PFSK-1 (cell line): Measurements from ENCODE around the gene FTH1.
A peak's percentile ranks its signal among the peaks of the same experiment; 100 is the strongest.

Source experiments
- FOXP2 ChIP-seq: optimal IDR thresholded peaks from 2 replicates; pipeline ENCODE3; 2011; ENCODE audit warnings: borderline replicate concordance, control low read depth, inconsistent platforms; ENCODE audit not compliant: insufficient read depth; ENCODE audit errors: extremely low read length, extremely low read depth
- POLR2AphosphoS5 ChIP-seq: IDR thresholded peaks from 2 replicates; pipeline ENCODE4 v1.6.1; 2012; ENCODE audit warnings: low read depth, mild to moderate bottlenecking, control low read depth, low read length, moderate library complexity
- SIN3A ChIP-seq: IDR thresholded peaks from 2 replicates; pipeline ENCODE4 v1.6.1; 2012; ENCODE audit warnings: mild to moderate bottlenecking, low read length, moderate library complexity, borderline replicate concordance; ENCODE audit not compliant: insufficient read depth
- TAF1 ChIP-seq: IDR thresholded peaks from 2 replicates; pipeline ENCODE4 v1.6.1; 2012; ENCODE audit warnings: low read length, control low read depth, borderline replicate concordance; ENCODE audit not compliant: insufficient read depth
- TF ChIP-seq, protein P1 (sequence below), 2 experiments: IDR thresholded peaks; 2 replicates each; pipeline versions ENCODE4 v1.6.1 to v1.8.0; 2011 to 2012; ENCODE audit warnings: low read depth in 2 of 2, low read length in 2 of 2, control low read depth in 1 of 2, inconsistent platforms in 1 of 2, mild to moderate bottlenecking in 1 of 2, moderate library complexity in 1 of 2; ENCODE audit not compliant: insufficient read depth in 1 of 2

FTH1 gene

DNA sequence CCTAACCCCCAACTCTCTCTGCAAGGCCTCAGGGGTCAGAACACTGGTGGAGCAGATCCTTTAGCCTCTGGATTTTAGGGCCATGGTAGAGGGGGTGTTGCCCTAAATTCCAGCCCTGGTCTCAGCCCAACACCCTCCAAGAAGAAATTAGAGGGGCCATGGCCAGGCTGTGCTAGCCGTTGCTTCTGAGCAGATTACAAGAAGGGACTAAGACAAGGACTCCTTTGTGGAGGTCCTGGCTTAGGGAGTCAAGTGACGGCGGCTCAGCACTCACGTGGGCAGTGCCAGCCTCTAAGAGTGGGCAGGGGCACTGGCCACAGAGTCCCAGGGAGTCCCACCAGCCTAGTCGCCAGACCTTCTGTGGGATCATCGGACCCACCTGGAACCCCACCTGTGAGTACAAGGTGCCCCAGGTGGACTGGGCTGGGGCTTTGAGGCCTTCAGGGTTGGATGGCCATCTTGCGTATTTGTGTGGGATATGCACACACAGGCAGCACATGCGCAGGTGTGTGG, 17.3 kb downstream of the FTH1 start, which contains the start of gene BEST1:
Gene BEST1 (plus strand): TSS at position 317 of the 513 bp plus-strand sequence. CDS start 1,456 bp downstream, outside the sequence.
- no peak for TF ChIP-seq SIN3A
- TF ChIP-seq TAF1 = no peak
- no peak for TF ChIP-seq POLR2AphosphoS5
- TF ChIP-seq FOXP2 = no peak
- TF ChIP-seq, protein P1, sequence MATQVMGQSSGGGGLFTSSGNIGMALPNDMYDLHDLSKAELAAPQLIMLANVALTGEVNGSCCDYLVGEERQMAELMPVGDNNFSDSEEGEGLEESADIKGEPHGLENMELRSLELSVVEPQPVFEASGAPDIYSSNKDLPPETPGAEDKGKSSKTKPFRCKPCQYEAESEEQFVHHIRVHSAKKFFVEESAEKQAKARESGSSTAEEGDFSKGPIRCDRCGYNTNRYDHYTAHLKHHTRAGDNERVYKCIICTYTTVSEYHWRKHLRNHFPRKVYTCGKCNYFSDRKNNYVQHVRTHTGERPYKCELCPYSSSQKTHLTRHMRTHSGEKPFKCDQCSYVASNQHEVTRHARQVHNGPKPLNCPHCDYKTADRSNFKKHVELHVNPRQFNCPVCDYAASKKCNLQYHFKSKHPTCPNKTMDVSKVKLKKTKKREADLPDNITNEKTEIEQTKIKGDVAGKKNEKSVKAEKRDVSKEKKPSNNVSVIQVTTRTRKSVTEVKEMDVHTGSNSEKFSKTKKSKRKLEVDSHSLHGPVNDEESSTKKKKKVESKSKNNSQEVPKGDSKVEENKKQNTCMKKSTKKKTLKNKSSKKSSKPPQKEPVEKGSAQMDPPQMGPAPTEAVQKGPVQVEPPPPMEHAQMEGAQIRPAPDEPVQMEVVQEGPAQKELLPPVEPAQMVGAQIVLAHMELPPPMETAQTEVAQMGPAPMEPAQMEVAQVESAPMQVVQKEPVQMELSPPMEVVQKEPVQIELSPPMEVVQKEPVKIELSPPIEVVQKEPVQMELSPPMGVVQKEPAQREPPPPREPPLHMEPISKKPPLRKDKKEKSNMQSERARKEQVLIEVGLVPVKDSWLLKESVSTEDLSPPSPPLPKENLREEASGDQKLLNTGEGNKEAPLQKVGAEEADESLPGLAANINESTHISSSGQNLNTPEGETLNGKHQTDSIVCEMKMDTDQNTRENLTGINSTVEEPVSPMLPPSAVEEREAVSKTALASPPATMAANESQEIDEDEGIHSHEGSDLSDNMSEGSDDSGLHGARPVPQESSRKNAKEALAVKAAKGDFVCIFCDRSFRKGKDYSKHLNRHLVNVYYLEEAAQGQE (IDR thresholded peaks at IDR 0.05; ENCODE audit: insufficient read depth in 1 of 2, low read depth in 2 of 2, low read length in 2 of 2) = no peak

DNA sequence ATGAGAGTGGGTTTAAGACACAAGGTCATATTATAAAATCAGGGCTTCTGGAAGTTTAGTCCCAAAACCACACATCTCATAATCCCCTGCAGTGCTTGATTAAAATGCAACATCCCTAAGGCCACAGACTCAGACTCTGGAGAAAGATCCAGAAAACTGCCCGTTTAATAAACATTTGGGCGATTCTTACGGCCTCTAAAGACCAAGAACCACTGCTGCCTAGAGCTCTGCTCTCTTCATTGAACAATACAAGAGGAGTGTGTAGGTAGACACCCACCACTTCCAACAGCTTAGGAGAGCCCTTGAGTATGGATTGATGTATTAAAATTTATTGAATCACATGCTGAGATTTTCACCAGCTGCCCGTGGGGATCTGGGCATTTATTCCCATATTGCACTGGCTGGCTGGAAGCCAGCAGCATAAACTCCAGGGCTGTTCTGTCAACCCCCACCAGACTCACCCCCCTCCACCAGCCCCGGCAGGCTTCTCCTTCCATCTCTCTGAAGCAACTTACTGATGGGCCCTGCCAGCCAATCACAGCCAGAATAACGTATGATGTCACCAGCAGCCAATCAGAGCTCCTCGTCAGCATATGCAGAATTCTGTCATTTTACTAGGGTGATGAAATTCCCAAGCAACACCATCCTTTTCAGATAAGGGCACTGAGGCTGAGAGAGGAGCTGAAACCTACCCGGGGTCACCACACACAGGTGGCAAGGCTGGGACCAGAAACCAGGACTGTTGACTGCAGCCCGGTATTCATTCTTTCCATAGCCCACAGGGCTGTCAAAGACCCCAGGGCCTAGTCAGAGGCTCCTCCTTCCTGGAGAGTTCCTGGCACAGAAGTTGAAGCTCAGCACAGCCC, 18.0 kb downstream of the FTH1 start:
- TF ChIP-seq TAF1 (no peak), FOXP2 (no peak), POLR2AphosphoS5 (no peak), SIN3A (no peak)
- TF ChIP-seq, protein P1 (IDR thresholded peaks at IDR 0.05; ENCODE audit: insufficient read depth in 1 of 2, low read depth in 2 of 2, low read length in 2 of 2) = no peak

DNA sequence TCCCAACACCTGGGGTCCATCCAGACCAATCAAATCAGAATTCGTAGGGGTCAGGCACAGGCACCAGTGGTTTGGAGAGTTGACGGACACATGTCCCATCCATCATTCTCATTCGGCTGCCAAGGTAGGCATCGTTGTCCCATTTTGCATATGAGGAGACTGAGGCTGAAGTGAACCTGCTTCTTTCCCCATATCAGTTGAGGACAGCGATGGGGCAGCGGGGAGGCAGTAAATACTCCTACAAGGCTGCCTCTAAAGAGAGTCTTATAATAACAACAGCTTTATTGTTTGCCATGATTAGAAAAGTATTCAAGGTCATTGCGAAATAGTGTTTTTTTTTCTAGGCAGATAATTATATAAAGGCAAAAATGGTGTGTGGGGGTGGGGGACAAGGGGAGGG, 18.9 kb downstream of the FTH1 start:
- TF ChIP-seq, protein P1 (IDR thresholded peaks at IDR 0.05; ENCODE audit: insufficient read depth in 1 of 2, low read depth in 2 of 2, low read length in 2 of 2) = no peak
- no peak for TF ChIP-seq SIN3A
- TF ChIP-seq TAF1 = no peak
- TF ChIP-seq FOXP2 = no peak
- TF ChIP-seq POLR2AphosphoS5 = no peak

DNA sequence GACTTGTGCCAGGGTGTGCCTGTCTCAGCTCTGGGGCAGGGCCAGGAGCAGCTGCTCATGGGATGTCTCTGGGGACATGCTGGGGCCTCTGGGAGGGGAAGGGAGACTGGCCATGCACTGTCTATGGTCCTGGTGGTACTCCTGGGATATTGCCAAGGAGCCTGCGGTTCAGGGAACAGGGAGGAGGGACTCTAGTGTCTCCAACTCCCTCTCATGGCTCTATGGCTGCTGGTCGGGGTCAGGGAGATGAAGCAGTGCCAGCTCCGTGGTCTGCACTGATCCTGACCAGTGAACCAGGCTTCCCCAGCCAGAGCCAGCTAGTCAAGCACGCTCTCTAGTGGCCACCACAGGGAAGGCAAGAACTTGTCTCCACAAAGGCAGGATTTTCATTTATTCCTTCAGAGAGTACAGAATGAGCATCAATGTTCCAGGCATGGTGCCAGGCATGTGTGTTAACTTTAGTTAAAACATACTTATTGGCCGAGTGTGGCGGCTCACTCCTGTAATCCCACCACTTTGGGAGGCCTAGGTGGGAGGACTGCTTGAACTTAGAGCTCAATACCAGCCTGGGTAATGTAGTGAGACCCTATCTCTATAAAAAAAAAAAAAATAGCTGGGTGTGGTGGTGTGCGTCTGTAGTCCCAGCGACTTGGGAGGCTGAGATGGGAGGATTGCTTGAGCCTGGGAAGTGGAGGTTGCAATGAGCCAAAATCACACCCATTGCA, 19.8 kb downstream of the FTH1 start:
- no peak for TF ChIP-seq TAF1
- TF ChIP-seq, protein P1 (IDR thresholded peaks at IDR 0.05; ENCODE audit: insufficient read depth in 1 of 2, low read depth in 2 of 2, low read length in 2 of 2) = no peak
- TF ChIP-seq FOXP2 = peak; percentile 73
